Measurements from ENCODE around the gene MUSK.
"Not testable (repeated sequence)": the region's sequence is repeated elsewhere in the genome, so short reads cannot be mapped to it uniquely, and the experiment has no call there.

The MUSK gene

GRCh38 chr9:110672873-110673510 is 4.4 kb downstream of the MUSK start:
- DNase-seq (ENCODE audit: low read depth, low spot score), result no peak
- no peak overlapping the region for H3K4me3 ChIP-seq (ENCODE audit: low read depth, low read length)
- ChIA-PET POLR2A (no interaction called here), CTCF (no interaction called here)
- no peak for TF ChIP-seq CTCF (IDR thresholded peaks at IDR 0.05; ENCODE audit: insufficient read depth, low read length, missing control alignments)

- POLR2A ChIA-PET, result no interaction called here
Measured at GRCh38 chr9:110687497-110687896, 18.9 kb downstream of the MUSK start.

GRCh38 chr9:110688329-110688728 is 19.7 kb downstream of the MUSK start:
- CTCF ChIA-PET, result no interaction called here
- POLR2A ChIA-PET, result no interaction called here
- TF ChIP-seq CTCF (IDR thresholded peaks at IDR 0.05; ENCODE audit: insufficient read depth, low read length, missing control alignments), result no peak
- DNase-seq (ENCODE audit: low read depth, low spot score), result no peak
- H3K4me3 ChIP-seq (ENCODE audit: low read depth, low read length), result no peak overlapping the region

More at GRCh38 chr9:110687497-110687896, 18.9 kb downstream of the MUSK start:
- no peak for TF ChIP-seq CTCF (IDR thresholded peaks at IDR 0.05; ENCODE audit: insufficient read depth, low read length, missing control alignments)
- no peak overlapping the region for H3K4me3 ChIP-seq (ENCODE audit: low read depth, low read length)
- DNase-seq (ENCODE audit: low read depth, low spot score), result no peak
- CTCF ChIA-PET, result no interaction called here

GRCh38 chr9:110691002-110691549 is 22.5 kb downstream of the MUSK start:
- ChIA-PET CTCF (no interaction called here), POLR2A (no interaction called here)
- DNase-seq (ENCODE audit: low read depth, low spot score), result no peak
- TF ChIP-seq CTCF (IDR thresholded peaks at IDR 0.05; ENCODE audit: insufficient read depth, low read length, missing control alignments), result no peak
- H3K4me3 ChIP-seq (ENCODE audit: low read depth, low read length), result no peak overlapping the region

DNA sequence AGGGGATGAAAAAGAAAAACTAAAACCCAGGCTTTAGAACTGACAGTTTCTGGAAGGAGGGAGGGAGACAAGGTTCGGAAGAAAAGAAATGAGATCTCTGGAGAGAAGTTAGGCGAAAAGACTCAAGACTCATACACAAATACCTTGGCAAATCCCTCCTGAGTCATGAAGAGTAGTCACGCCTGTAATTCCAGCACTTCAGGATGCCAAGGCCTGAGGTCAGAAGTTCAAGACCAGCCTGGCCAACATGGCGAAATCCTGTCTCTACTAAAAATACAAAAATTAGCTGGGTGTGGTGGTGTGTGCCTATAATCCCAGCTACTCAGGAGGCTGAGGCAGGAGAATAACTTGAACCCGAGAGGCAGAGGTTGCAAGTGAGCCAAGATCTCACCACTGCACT is 27.3 kb downstream of the MUSK start:
- POLR2A ChIA-PET; CTCF ChIA-PET; H3K4me3 ChIP-seq (ENCODE audit: low read depth, low read length); DNase-seq (ENCODE audit: low read depth, low spot score): not testable (repeated sequence)

DNA sequence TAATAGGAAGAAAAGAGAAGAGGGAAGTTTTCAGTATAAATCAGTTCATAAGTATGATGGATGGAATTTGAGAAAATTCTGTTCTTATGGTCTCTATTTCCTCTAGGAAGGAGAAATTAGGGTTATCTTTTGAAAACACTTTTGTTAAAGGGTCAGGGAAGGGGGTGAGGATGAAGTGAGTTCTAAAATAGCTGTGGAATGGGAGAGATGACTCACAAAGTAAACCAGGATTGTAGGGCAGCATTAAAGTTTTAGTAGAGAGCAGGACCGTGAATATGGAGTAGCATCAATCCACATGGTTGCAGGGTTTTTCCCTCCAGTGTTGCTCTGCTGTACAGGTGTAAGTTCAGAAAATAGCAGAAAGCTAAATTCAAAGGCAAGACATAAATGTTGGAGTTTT is 32.4 kb downstream of the MUSK start:
- ChIA-PET POLR2A (no interaction called here), CTCF (no interaction called here)
- TF ChIP-seq CTCF (IDR thresholded peaks at IDR 0.05; ENCODE audit: insufficient read depth, low read length, missing control alignments), result no peak

GRCh38 chr9:110703669-110704068 is 35.1 kb downstream of the MUSK start:
- CTCF ChIA-PET, result no interaction called here
- POLR2A ChIA-PET, result no interaction called here
- TF ChIP-seq CTCF (IDR thresholded peaks at IDR 0.05; ENCODE audit: insufficient read depth, low read length, missing control alignments), result no peak
- no peak for DNase-seq (ENCODE audit: low read depth, low spot score)
- H3K4me3 ChIP-seq (ENCODE audit: low read depth, low read length), result no peak overlapping the region

More for the DNA sequence above, 32.4 kb downstream of the MUSK start:
- DNase-seq (ENCODE audit: low read depth, low spot score), result peak; percentile 10
- H3K4me3 ChIP-seq (ENCODE audit: low read depth, low read length), result no peak overlapping the region

Measured in AG04449 (cell line).